Natural killer cell treated with Interleukin-12 subunit alpha and Interleukin-12 subunit beta and Interleukin-15 and Interleukin-18, amount 100 ng/mL, for 72 hours (primary cell): ENCODE data around the gene BICD2. TPM values are rescaled to one million over a fixed set of nuclear protein-coding genes. Genes with fewer than 3 reads are reported as not detected.
"Not testable (repeated sequence)": the region's sequence is repeated elsewhere in the genome, so short reads cannot be mapped to it uniquely, and the experiment has no call there.

Experiments
- ATAC-seq, 2 donors: fragments of 150-1000 bp; cut with Tn5 transposase in 1 of 2; sonication (Bioruptor Pico), chemical (Tn5 transposase) in 1 of 2; 2 replicates each; pipeline ENCODE4 v1.10.0; 2021
- DNase-seq: peaks from one replicate; pipeline ENCODE4 v3.0.0; 2022; ENCODE audit warnings: low spot score
- H3K27ac Mint-ChIP-seq, 2 donors: 1 replicate in 1 of 2; 2 replicates in 1 of 2; pipeline ENCODE4 v1.8.0; 2022; ENCODE audit warnings: mixed read lengths in 2 of 2, mild to moderate bottlenecking in 1 of 2, moderate library complexity in 1 of 2
- H3K27me3 Mint-ChIP-seq, 2 donors: 1 replicate in 1 of 2; 2 replicates in 1 of 2; pipeline ENCODE4 v1.8.0; 2022; ENCODE audit warnings: mixed read lengths in 2 of 2
- H3K36me3 Mint-ChIP-seq: one replicate; pipeline ENCODE4 v1.8.0; 2022; ENCODE audit warnings: mixed read lengths
- H3K4me1 Mint-ChIP-seq, 2 donors: 1 replicate in 1 of 2; 2 replicates in 1 of 2; pipeline ENCODE4 v1.8.0; 2022; ENCODE audit warnings: low read depth in 2 of 2, mixed read lengths in 2 of 2, mild to moderate bottlenecking in 1 of 2
- H3K4me3 Mint-ChIP-seq: one replicate; pipeline ENCODE4 v1.8.0; 2022; ENCODE audit warnings: mixed read lengths
- H3K9me3 Mint-ChIP-seq: 2 replicates; pipeline ENCODE4 v1.8.0; 2022; ENCODE audit warnings: mixed read lengths
- total RNA-seq, 2 donors: library from RNA; stranded (reverse); gene quantifications; one replicate each; pipeline ENCODE4 v1.2.3, GENCODE V29; 2022

The BICD2 gene
- total RNA-seq, 2 donors from 2014 or later, result 31.8 to 37.9 TPM

DNA sequence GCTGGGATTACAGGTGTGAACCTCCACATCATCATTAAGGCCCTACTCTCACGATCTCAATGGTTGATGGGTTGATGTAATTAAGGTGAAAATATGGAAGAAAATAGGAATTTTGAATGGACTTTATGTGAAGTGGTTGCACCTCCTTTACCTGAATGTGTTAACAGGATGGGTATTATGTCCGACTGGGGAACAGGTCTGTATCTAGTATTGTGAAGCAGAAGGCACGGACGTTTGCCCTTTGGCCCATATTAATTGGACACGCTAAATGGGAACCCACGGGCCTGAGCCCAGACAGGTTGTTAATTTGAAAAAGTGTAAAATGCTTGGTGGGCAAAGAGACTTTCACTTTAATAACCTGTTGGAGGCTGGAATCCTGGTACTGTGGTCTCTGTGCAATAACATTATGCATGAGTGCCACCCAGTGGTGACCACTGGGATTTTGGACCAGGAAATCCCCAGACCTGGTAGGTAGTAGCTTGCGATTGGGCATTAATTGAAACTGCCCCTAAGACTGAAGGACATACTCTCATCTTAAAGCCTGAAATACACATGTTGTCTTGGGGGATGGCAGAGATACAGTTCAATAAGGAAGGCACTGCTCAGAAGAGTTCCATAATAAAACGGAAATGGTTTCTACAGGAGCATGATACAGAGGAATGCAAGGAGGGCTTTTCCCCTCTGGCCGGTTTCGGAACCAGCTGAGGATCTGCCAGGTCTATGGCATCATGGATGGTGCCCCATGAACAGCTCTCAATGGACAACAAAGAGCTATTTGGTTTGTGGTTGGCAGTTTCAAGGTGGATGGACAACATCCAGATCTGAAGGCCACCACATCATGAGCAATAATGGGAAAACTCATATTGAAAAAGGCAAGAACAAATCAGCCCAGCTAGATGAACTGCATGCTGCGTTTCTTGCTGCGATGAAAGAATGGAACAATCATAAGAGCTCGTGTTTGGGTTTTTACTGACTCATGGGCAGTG, 26.2 kb upstream of the BICD2 start:
- H3K27me3 Mint-ChIP-seq, result peaks cover 10 to 22% of the 10 kb centered on the region in 2 donors
- peak overlapping the region in 1 of 2 donors; percentile 14 for H3K27ac Mint-ChIP-seq
- peak; percentile 77 for DNase-seq
- peaks cover 9 to 14% of the 10 kb centered on the region in 2 donors for H3K4me1 Mint-ChIP-seq
- peak; percentile 76 to 82 for ATAC-seq
- no peak overlapping the region for H3K4me3 Mint-ChIP-seq
- H3K36me3 Mint-ChIP-seq, result peaks cover 10% of the 10 kb centered on the region
- no peaks in the 10 kb centered on the region for H3K9me3 Mint-ChIP-seq

DNA sequence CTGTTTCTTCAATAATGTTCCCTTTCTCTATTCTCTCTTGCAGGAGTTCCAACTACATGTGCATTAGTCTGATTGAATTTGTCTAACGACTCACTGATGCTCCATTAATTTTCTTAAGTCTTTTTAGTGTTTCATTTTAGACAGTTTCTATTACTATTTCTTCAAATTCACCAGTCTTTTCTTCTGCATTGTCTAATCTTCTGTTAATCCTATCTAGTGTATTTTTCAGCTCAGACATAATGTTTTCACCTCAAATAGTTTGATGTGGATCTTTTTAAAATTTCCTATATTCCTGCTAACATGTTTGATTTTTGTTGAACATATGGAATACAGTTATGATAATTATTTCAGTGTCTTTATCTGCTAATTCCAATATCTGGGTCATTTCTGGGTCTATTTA, 21.7 kb upstream of the BICD2 start:
- ATAC-seq, result no peak
- Mint-ChIP-seq H3K4me1 (peaks cover 9 to 11% of the 10 kb centered on the region in 2 donors), H3K27me3 (peaks cover 9 to 26% of the 10 kb centered on the region in 2 donors), H3K4me3 (no peak overlapping the region), H3K27ac (no peak overlapping the region), H3K9me3 (no peaks in the 10 kb centered on the region), H3K36me3 (peaks cover 11% of the 10 kb centered on the region)
- DNase-seq, result no peak

DNA sequence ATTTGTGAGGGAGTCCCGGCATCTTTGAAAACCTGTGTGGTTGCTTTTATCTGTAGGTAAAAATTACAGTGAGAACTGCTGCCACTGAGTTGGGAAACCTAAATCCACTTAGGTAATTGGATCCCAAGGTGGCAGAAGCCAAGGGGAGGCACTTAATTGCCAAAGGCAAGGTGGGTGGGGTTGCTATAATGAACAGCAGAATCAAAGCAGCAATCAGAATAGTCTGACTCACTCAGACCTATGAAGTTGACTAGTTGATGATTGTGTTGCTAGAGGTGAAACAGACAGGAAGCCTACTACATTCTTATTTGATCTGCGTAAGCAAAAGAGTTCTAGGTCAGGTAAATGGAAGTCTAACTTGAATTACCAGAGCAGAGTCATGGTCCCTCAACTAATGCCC, 17.3 kb upstream of the BICD2 start:
- ATAC-seq, result no peak
- Mint-ChIP-seq H3K4me3 (no peak overlapping the region), H3K4me1 (no peaks in the 10 kb centered on the region), H3K27ac (no peak overlapping the region), H3K27me3 (peaks cover 4 to 9% of the 10 kb centered on the region in 2 donors), H3K36me3 (peaks cover 11% of the 10 kb centered on the region), H3K9me3 (no peaks in the 10 kb centered on the region)
- DNase-seq, result no peak

DNA sequence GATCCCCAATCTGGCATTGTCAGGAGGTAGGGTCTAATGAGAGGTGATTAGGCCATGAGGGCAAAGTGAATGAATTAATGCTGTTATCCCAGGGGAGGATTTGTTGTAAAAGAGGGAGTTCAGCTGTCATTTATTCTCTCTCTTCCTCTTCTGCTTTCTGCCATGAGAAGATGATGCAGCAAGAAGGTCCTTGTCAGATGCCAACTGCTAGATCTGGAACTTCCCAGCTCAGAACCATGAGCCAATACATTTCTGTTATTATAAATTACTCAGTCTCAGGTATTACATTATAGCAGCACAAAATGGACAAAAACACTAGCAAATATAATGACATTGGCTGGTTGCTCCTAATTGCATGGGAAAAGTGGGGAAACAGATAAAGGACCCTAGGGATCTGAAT, 15.6 kb upstream of the BICD2 start:
- H3K4me3 Mint-ChIP-seq, result no peak overlapping the region
- ATAC-seq (no peak), DNase-seq (no peak)
- H3K9me3 Mint-ChIP-seq, result no peaks in the 10 kb centered on the region
- H3K4me1 Mint-ChIP-seq, result no peaks in the 10 kb centered on the region
- no peaks in the 10 kb centered on the region for H3K36me3 Mint-ChIP-seq
- H3K27ac Mint-ChIP-seq, result no peak overlapping the region
- peaks cover 0 to 4% of the 10 kb centered on the region in 2 donors for H3K27me3 Mint-ChIP-seq

DNA sequence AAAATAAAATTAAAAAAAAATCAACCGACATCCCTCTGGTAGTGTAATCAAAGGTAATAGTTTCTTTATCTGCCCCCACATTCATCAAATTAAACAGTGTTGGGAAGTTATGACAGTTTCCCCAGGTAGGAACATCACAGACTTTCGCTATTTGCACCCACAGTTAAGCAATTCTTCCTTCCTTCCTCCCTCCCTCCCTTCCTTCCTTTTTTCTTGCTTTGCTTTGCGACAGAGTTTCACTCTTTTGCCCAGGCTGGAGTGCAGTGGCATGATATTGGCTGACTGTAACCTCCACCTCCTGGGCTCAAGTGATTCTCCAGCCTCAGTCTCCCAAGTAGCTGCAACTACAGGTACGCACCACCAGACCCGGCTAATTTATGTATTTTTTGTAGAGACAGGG, 10.8 kb upstream of the BICD2 start:
- DNase-seq (no peak), ATAC-seq (no peak)
- H3K4me1 Mint-ChIP-seq, result no peaks in the 10 kb centered on the region
- H3K9me3 Mint-ChIP-seq, result no peaks in the 10 kb centered on the region
- H3K36me3 Mint-ChIP-seq, result no peaks in the 10 kb centered on the region
- H3K4me3 Mint-ChIP-seq, result no peak overlapping the region
- H3K27me3 Mint-ChIP-seq, result peaks cover 4 to 7% of the 10 kb centered on the region in 2 donors
- H3K27ac Mint-ChIP-seq, result no peak overlapping the region

DNA sequence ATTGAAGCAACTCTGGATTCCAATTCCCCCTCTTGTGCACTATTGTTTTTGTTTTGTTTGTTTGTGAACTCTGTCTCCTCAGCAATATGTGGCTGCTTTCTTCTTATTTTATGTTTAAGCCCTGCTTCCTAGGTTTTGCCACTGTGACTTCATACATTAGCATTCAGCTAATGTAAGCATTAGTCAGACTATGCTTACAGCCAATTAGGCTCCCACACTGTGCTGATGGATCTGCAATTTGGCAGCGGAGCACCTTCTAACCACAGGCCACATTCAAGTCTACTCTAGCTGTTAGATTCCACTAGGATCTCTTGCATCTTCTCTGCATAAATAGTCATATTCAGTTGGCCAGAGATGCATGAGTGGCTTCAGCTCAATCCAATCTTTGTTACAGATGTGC, 9.6 kb upstream of the BICD2 start:
- ATAC-seq (no peak), DNase-seq (no peak)
- H3K36me3 Mint-ChIP-seq, result no peaks in the 10 kb centered on the region
- H3K9me3 Mint-ChIP-seq, result no peaks in the 10 kb centered on the region
- no peak overlapping the region for H3K27ac Mint-ChIP-seq
- no peak overlapping the region for H3K4me3 Mint-ChIP-seq
- H3K27me3 Mint-ChIP-seq, result peaks cover 4 to 7% of the 10 kb centered on the region in 2 donors
- H3K4me1 Mint-ChIP-seq, result no peaks in the 10 kb centered on the region

DNA sequence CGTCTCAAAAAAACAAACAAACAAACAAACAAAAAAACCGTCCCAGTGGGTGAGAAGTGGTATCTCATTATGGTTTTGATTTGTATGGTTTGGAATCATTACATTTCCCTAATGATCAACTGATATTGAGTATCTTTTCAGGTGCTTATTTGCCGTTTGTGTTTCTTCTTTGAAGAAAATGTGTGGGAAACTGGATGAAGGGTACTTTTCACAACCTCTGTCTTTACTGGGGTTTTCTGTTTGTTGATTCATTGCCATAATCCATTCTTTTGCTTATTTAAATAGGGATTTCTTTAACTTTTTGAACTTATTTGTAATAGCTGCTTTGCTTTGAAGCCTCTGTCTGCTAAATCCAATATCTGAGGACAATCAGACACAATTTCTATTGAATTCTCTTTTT, 9.2 kb upstream of the BICD2 start:
- no peaks in the 10 kb centered on the region for H3K36me3 Mint-ChIP-seq
- no peak overlapping the region for H3K4me3 Mint-ChIP-seq
- no peak overlapping the region for H3K27ac Mint-ChIP-seq
- H3K9me3 Mint-ChIP-seq, result no peaks in the 10 kb centered on the region
- DNase-seq (no peak), ATAC-seq (no peak)
- peaks cover 4 to 7% of the 10 kb centered on the region in 2 donors for H3K27me3 Mint-ChIP-seq
- H3K4me1 Mint-ChIP-seq, result no peaks in the 10 kb centered on the region

DNA sequence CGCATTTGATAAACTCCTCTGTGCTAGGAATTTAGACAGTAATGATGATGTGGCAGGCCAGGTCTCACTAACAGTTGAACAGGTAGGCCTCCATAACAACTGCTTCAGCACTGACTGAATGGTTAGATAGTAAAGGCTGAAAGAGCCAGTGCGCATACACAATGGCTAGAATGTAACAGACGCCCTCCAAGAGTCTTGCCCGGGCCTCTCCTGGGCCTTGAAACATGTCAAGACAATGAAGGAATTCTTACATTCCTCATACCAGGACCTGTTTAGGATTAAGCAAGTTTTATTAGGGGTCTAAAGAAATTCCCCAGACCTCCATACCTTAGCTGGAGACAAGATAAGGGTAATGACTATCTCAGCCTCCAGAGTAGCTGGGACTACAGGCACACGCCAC, 6.7 kb upstream of the BICD2 start:
- ATAC-seq (no peak), DNase-seq (no peak)
- Mint-ChIP-seq H3K27ac (no peak overlapping the region), H3K4me1 (peaks cover 3 to 5% of the 10 kb centered on the region in 2 donors), H3K27me3 (peaks cover 4 to 7% of the 10 kb centered on the region in 2 donors), H3K9me3 (no peaks in the 10 kb centered on the region), H3K4me3 (no peak overlapping the region), H3K36me3 (no peaks in the 10 kb centered on the region)

DNA sequence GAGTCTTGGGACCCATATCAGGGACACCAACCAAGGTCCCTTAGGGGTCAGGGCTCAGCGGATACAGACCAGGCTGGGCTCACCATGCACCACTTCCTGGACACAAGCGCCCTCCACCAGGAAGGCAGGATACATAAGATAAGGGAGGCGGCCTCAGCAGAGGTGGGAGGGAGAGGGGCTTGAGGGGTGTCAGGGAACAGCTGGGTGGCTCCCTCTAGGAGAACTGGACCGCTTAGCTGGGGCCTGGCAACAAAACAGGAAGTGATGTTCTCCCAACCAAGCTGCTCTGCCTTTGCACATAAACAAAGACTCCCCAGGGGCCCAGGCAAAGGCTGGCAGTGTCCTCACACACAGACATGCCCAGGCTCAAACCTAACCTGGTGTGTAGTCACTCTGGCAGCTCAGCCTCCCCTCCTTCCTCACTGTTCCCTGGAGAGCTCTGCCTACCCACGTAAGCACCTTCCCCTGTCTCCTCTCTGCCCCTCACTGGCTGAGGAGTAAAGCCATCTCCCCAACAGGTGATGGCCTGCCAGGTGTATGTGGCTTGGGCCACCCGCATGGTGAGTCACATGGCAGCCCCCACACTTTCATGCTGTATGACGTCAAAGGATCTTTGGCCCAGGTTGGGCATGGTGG, 5.8 kb upstream of the BICD2 start:
- H3K27ac Mint-ChIP-seq, result no peak overlapping the region
- no peak overlapping the region for H3K4me3 Mint-ChIP-seq
- H3K36me3 Mint-ChIP-seq, result no peaks in the 10 kb centered on the region
- no peaks in the 10 kb centered on the region for H3K9me3 Mint-ChIP-seq
- peak in 1 of 2 donors; percentile 24 for ATAC-seq
- peaks cover 11 to 13% of the 10 kb centered on the region in 2 donors for H3K4me1 Mint-ChIP-seq
- DNase-seq, result no peak
- H3K27me3 Mint-ChIP-seq, result peaks cover 4 to 7% of the 10 kb centered on the region in 2 donors

DNA sequence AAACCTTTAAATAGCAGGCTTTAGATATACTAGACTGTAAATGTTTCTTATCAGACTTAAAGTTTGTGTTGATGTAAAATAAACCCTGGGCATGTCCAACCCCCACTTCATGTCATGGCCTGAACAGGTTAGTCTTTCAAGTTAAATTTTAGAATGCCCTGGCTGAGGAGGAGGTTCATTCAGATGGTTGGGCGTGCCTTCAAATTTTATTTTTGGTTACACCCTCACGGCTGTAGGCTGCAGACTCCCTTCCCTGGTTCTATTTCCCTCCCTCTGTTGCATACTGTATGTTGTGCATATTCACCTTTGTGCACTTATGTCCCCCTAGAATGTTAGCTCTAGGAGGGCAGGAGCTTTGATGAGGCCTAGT, 5.3 kb upstream of the BICD2 start:
- DNase-seq, result no peak
- Mint-ChIP-seq H3K27ac (no peak overlapping the region), H3K4me1 (peaks cover 11 to 14% of the 10 kb centered on the region in 2 donors), H3K4me3 (no peak overlapping the region), H3K27me3 (peaks cover 4 to 7% of the 10 kb centered on the region in 2 donors), H3K36me3 (no peaks in the 10 kb centered on the region), H3K9me3 (no peaks in the 10 kb centered on the region)
- ATAC-seq, result no peak

DNA sequence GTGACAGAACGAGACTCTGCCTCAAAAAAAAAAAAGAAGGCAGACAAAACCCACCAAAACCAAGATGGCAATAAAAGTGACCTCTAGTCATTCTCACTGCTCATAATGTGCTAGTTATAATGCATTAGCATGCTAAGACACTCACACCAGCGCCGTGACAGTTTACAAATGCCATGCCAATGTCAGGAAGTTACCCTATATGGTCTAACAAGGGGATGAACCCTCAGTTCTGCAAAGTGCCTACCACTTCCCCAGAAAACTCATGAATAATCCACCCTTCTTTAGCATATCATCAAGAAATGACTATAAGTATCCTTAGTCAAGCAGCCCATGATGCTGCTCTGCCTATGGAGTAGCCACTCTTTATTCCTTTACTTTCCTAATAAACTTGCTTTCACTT, 4.7 kb upstream of the BICD2 start:
- Mint-ChIP-seq H3K4me3 (no peak overlapping the region), H3K4me1 (peaks cover 11 to 14% of the 10 kb centered on the region in 2 donors), H3K27ac (no peak overlapping the region), H3K9me3 (no peaks in the 10 kb centered on the region), H3K36me3 (no peaks in the 10 kb centered on the region), H3K27me3 (peaks cover 0 to 2% of the 10 kb centered on the region in 2 donors)
- DNase-seq (no peak), ATAC-seq (no peak)

DNA sequence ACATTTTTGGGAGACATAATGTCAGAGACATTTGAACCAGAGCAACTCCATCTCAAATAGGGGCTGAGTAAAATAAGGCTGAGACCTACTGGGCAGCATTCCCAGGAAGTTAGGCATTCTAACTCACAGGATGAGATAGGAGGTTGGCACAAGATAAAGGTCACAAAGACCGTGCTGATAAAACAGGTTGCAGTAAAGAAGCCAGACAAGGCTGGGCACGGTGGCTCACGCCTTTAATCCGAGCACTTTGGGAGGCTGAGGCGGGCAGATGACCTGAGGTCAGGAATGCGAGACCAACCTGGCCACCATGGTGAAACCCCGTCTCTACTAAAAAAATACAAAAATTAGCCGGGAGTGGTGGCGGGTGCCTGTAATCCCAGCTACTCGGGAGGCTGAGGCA, 4.2 kb upstream of the BICD2 start:
- not testable (repeated sequence) for H3K27me3 Mint-ChIP-seq, ATAC-seq, H3K4me3 Mint-ChIP-seq, H3K36me3 Mint-ChIP-seq, H3K27ac Mint-ChIP-seq, H3K9me3 Mint-ChIP-seq, DNase-seq
- H3K4me1 Mint-ChIP-seq, result peaks cover 11 to 15% of the 10 kb centered on the region in 2 donors

DNA sequence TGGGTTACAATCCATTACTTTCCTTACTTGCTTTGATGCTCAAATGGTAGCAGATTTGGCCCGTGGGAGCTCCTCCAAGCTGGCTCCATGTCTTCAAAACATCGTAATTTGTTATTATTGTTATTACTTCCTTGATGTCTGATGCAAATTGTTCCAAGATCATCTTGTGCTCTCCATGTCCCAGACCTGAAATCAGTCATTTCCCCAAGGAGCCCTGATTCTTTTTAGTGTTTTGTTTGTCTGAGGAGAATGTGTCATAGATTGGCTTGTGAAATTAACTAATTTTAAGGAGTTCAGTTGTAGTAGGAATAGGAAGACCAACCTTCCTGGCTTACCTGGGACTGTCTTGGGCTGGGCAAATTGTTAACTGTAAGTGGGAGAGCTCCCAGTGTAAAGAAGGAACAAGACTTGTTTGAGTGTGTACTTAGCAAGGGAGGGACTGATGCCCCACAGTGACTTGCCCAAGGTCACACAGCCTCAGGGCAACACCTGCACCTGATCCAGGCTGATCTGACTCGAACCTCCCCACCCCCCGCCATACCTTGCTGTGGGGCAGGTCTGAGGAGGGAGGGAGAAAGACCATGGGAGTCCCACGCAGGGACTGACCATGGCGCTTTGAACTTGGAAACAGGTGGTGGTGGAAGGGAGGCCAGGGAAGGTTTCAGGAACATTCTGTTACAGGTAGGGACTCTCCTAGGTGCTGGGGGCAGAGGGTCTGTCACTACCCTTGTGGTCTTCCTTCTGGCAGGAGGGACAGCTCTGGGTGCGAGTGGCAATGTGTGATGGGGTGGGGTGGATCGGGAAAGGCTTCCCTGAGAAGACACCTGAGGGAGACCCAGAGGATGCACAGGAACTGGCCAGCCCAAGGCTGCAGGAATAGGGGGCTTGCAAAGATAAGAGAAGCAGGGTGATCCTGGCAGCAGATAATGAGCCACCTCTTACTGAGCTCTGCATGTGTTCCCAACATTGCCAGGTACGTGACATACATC, 2.7 kb upstream of the BICD2 start:
- Mint-ChIP-seq H3K4me3 (peak overlapping the region; percentile 18), H3K36me3 (no peaks in the 10 kb centered on the region), H3K27me3 (no peaks in the 10 kb centered on the region), H3K9me3 (no peaks in the 10 kb centered on the region), H3K4me1 (peaks cover 23 to 29% of the 10 kb centered on the region in 2 donors), H3K27ac (no peak overlapping the region)
- DNase-seq (no peak), ATAC-seq (no peak)
